H9 (cell line): ENCODE measurements around the gene EPHA2. TPM values are rescaled to one million over a fixed set of nuclear protein-coding genes. Genes with fewer than 3 reads are reported as not detected.

Experiments used
- DNase-seq: peaks from one replicate; pipeline ENCODE4 v3.0.0-alpha.2; 2017
- H2AFZ ChIP-seq: one replicate; pipeline ENCODE4 v1.6.1; 2013; ENCODE audit warnings: mild to moderate bottlenecking, low read length, control low read depth, moderate library complexity
- H2AK5ac ChIP-seq: 2 replicates; pipeline ENCODE4 v1.6.1; 2013; ENCODE audit warnings: low read length, control low read depth, mixed read lengths; ENCODE audit not compliant: insufficient read length
- H2BK120ac ChIP-seq: one replicate; pipeline ENCODE4 v1.6.1; 2013; ENCODE audit warnings: low read depth, mild to moderate bottlenecking, low read length, control low read depth, inconsistent platforms; ENCODE audit not compliant: poor library complexity, severe bottlenecking
- H2BK12ac ChIP-seq: 2 replicates; pipeline ENCODE4 v1.6.1; 2013; ENCODE audit warnings: low read length, control low read depth, mixed read lengths, low read depth; ENCODE audit not compliant: insufficient read length
- H2BK15ac ChIP-seq: 2 replicates; pipeline ENCODE4 v1.6.1; 2013; ENCODE audit warnings: low read depth, low read length, control low read depth
- H2BK20ac ChIP-seq: one replicate; pipeline ENCODE4 v1.6.1; 2013; ENCODE audit warnings: low read depth, mild to moderate bottlenecking, low read length, control low read depth, inconsistent platforms; ENCODE audit not compliant: poor library complexity, severe bottlenecking
- H2BK5ac ChIP-seq: 2 replicates; pipeline ENCODE4 v1.6.1; 2013; ENCODE audit warnings: low read length, control low read depth, mixed read lengths; ENCODE audit not compliant: insufficient read length
- H3K14ac ChIP-seq: 2 replicates; pipeline ENCODE4 v1.6.1; 2013; ENCODE audit warnings: low read length, control low read depth; ENCODE audit not compliant: insufficient read depth
- H3K18ac ChIP-seq: 2 replicates; pipeline ENCODE4 v1.6.1; 2013; ENCODE audit warnings: low read depth, mild to moderate bottlenecking, mixed read lengths, low read length, control low read depth; ENCODE audit not compliant: insufficient read length
- H3K23ac ChIP-seq: 2 replicates; pipeline ENCODE4 v1.6.1; 2013; ENCODE audit warnings: low read length, control low read depth, mixed read lengths, low read depth; ENCODE audit not compliant: insufficient read length
- H3K23me2 ChIP-seq: 2 replicates; pipeline ENCODE4 v1.6.1; 2013; ENCODE audit warnings: low read depth, mild to moderate bottlenecking, mixed read lengths, low read length, control low read depth; ENCODE audit not compliant: insufficient read length, poor library complexity, severe bottlenecking
- H3K27ac ChIP-seq: 2 replicates; pipeline ENCODE4 v1.5.1; 2013; ENCODE audit warnings: low read length, control low read depth, mixed read lengths, low read depth; ENCODE audit not compliant: insufficient read length
- H3K27me3 ChIP-seq: 2 replicates; pipeline ENCODE4 v1.6.1; 2013; ENCODE audit warnings: low read length, control low read depth, inconsistent platforms; ENCODE audit not compliant: insufficient read depth
- H3K4ac ChIP-seq: 2 replicates; pipeline ENCODE4 v1.6.1; 2013; ENCODE audit warnings: low read depth, mild to moderate bottlenecking, control low read depth, inconsistent platforms, low read length, moderate library complexity
- H3K4me1 ChIP-seq: 2 replicates; pipeline ENCODE4 v1.6.1; 2013; ENCODE audit warnings: low read length, control low read depth, inconsistent platforms; ENCODE audit not compliant: insufficient read depth
- H3K4me2 ChIP-seq: 2 replicates; pipeline ENCODE4 v1.6.1; 2013; ENCODE audit warnings: low read length, control low read depth, mixed read lengths; ENCODE audit not compliant: insufficient read length, insufficient read depth
- H3K56ac ChIP-seq: 2 replicates; pipeline ENCODE4 v1.6.1; 2013; ENCODE audit warnings: low read depth, mild to moderate bottlenecking, mixed read lengths, low read length, control low read depth; ENCODE audit not compliant: insufficient read length
- H3K79me1 ChIP-seq: 2 replicates; pipeline ENCODE4 v1.6.1; 2013; ENCODE audit warnings: low read depth, mild to moderate bottlenecking, moderate library complexity, low read length, control low read depth, inconsistent platforms; ENCODE audit not compliant: insufficient read depth, poor library complexity, severe bottlenecking
- H3K79me2 ChIP-seq: 2 replicates; pipeline ENCODE4 v1.6.1; 2013; ENCODE audit warnings: low read length, control low read depth, inconsistent platforms; ENCODE audit not compliant: insufficient read depth
- H3K9ac ChIP-seq: 2 replicates; pipeline ENCODE4 v1.6.1; 2013; ENCODE audit warnings: low read length, control low read depth, mixed read lengths; ENCODE audit not compliant: insufficient read length; ENCODE audit errors: extremely low read depth
- H3K9me3 ChIP-seq: one replicate; pipeline ENCODE4 v1.6.1; 2013; ENCODE audit warnings: low read depth, low read length, inconsistent platforms; ENCODE audit not compliant: control insufficient read depth
- H3T11ph ChIP-seq: one replicate; pipeline ENCODE4 v1.6.1; 2013; ENCODE audit warnings: mild to moderate bottlenecking, low read length, control low read depth, inconsistent platforms
- H4K20me1 ChIP-seq: one replicate; pipeline ENCODE4 v1.6.1; 2013; ENCODE audit not compliant: control insufficient read depth, insufficient read length, insufficient read depth
- H4K5ac ChIP-seq: 2 replicates; pipeline ENCODE4 v1.6.1; 2013; ENCODE audit warnings: low read depth, mild to moderate bottlenecking, mixed read lengths, low read length, control low read depth; ENCODE audit not compliant: insufficient read length
- H4K8ac ChIP-seq: replicated peaks from 2 replicates; pipeline ENCODE4 v1.6.1; 2013; ENCODE audit warnings: low read length, control low read depth, mixed read lengths, low read depth; ENCODE audit not compliant: insufficient read length
- H4K91ac ChIP-seq: 2 replicates; pipeline ENCODE4 v1.6.1; 2013; ENCODE audit warnings: low read depth, mild to moderate bottlenecking, moderate library complexity, mixed read lengths, low read length, control low read depth; ENCODE audit not compliant: insufficient read length
- H3K27ac Mint-ChIP-seq, 3 experiments: 2 replicates in 2 of 3; 3 replicates in 1 of 3; pipeline ENCODE4 v1.8.0; 2020 to 2021; ENCODE audit warnings: mixed read lengths in 3 of 3, mild to moderate bottlenecking in 1 of 3, moderate library complexity in 1 of 3
- H3K27me3 Mint-ChIP-seq: 2 replicates; pipeline ENCODE4 v1.8.0; 2021; ENCODE audit warnings: low read depth, mild to moderate bottlenecking, moderate library complexity, mixed read lengths
- H3K36me3 Mint-ChIP-seq, 3 experiments: 2 replicates in 2 of 3; 3 replicates in 1 of 3; pipeline ENCODE4 v1.8.0; 2020 to 2021; ENCODE audit warnings: low read depth in 3 of 3, mixed read lengths in 3 of 3; ENCODE audit not compliant: insufficient read depth in 1 of 3
- H3K4me1 Mint-ChIP-seq, 2 experiments: 2 replicates each; pipeline ENCODE4 v1.8.0; 2020; ENCODE audit warnings: mixed read lengths in 2 of 2
- H3K4me3 Mint-ChIP-seq, 2 experiments: 2 replicates in 1 of 2; 3 replicates in 1 of 2; pipeline ENCODE4 v1.8.0; 2020 to 2021; ENCODE audit warnings: mild to moderate bottlenecking in 2 of 2, mixed read lengths in 2 of 2, moderate library complexity in 1 of 2
- H3K9me3 Mint-ChIP-seq, 2 experiments: 2 replicates in 1 of 2; 3 replicates in 1 of 2; pipeline ENCODE4 v1.8.0; 2020; ENCODE audit warnings: mild to moderate bottlenecking in 2 of 2, mixed read lengths in 2 of 2, moderate library complexity in 1 of 2
- WGBS: extraction: QIAGEN DNeasy Blood & Tissue Kit; methylation state at CpG from one replicate; pipeline ENCODE4 v1.1.7; 2013; ENCODE audit warnings: missing lambda C conversion rate, low lambda C conversion rate, mixed read lengths; ENCODE audit not compliant: insufficient read length; ENCODE audit errors: extremely low coverage; 5-methylcytosine and 5-hydroxymethylcytosine counted together
- total RNA-seq: library from RNA; stranded (reverse); gene quantifications from 2 replicates; pipeline ENCODE4 v1.2.1, GENCODE V29; 2021
- TF ChIP-seq, protein P1 (sequence below): fragments of 200-600 bp; sonication (generic); conservative IDR thresholded peaks from 3 replicates; pipeline ENCODE4 v1.8.0; 2021; ENCODE audit warnings: antibody characterized with exemption, mild to moderate bottlenecking

Gene EPHA2
- total RNA-seq, 1 experiment from 2014 or later: 33.1 TPM

GRCh38 chr1:16189921-16190621 lies 34.2 kb upstream of the EPHA2 start:
- TF ChIP-seq, protein P1, sequence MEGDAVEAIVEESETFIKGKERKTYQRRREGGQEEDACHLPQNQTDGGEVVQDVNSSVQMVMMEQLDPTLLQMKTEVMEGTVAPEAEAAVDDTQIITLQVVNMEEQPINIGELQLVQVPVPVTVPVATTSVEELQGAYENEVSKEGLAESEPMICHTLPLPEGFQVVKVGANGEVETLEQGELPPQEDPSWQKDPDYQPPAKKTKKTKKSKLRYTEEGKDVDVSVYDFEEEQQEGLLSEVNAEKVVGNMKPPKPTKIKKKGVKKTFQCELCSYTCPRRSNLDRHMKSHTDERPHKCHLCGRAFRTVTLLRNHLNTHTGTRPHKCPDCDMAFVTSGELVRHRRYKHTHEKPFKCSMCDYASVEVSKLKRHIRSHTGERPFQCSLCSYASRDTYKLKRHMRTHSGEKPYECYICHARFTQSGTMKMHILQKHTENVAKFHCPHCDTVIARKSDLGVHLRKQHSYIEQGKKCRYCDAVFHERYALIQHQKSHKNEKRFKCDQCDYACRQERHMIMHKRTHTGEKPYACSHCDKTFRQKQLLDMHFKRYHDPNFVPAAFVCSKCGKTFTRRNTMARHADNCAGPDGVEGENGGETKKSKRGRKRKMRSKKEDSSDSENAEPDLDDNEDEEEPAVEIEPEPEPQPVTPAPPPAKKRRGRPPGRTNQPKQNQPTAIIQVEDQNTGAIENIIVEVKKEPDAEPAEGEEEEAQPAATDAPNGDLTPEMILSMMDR: no peak
- Histone ChIP-seq H4K91ac (no peak overlapping the region), H2AFZ (no peak overlapping the region), H3K56ac (no peak overlapping the region), H2BK15ac (no peak overlapping the region), H3K79me2 (no peaks in the 10 kb centered on the region), H3K9ac (no peak overlapping the region), H2BK5ac (no peak overlapping the region), H3K23ac (no peak overlapping the region), H3K4me1 (no peaks in the 10 kb centered on the region), H4K5ac (no peak overlapping the region), H4K20me1 (no peaks in the 10 kb centered on the region), H3K27me3 (no peaks in the 10 kb centered on the region), H3K4me2 (no peak overlapping the region), H2BK120ac (no peak overlapping the region), H3K27ac (no peak overlapping the region), H3K23me2 (no peaks in the 10 kb centered on the region), H3T11ph (no peak overlapping the region), H4K8ac (no peak overlapping the region), H3K4ac (no peak overlapping the region), H3K18ac (no peak overlapping the region), H2BK20ac (no peak overlapping the region), H3K14ac (no peak overlapping the region), H2BK12ac (no peak overlapping the region), H3K9me3 (no peaks in the 10 kb centered on the region), H3K79me1 (no peaks in the 10 kb centered on the region), H2AK5ac (no peak overlapping the region)
- H3K4me3 Mint-ChIP-seq: no peak overlapping the region
- peaks cover 12% of the 10 kb centered on the region for H3K27me3 Mint-ChIP-seq
- no peak overlapping the region for H3K27ac Mint-ChIP-seq
- no peak for DNase-seq
- H3K4me1 Mint-ChIP-seq: 0 out of 4 replicates have a peak, but pooled peaks cover 0 to 2% of the 10 kb centered on the region in 2 experiments
- H3K36me3 Mint-ChIP-seq: no peaks in the 10 kb centered on the region
- WGBS: no CpG with 5 or more reads among the region's 9 CpGs
- no peaks in the 10 kb centered on the region for H3K9me3 Mint-ChIP-seq
